OCI-LY1 (cell line): ENCODE data around the gene CYB5D1.
"Not testable (repeated sequence)": the region's sequence is repeated elsewhere in the genome, so short reads cannot be mapped to it uniquely, and the experiment has no call there.

ENCODE experiments used
- EZH2 ChIP-seq: fragments of 200-600 bp; sonication (generic), shearing (Covaris generic); IDR thresholded peaks from 2 replicates; pipeline ENCODE4 v1.8.0; 2017; ENCODE audit warnings: borderline replicate concordance, mixed run types, mild to moderate bottlenecking, antibody characterized with exemption, low read length, moderate library complexity, mixed read lengths
- TF ChIP-seq, protein P1 (sequence below): fragments of 200-600 bp; sonication (generic), shearing (Covaris generic); IDR thresholded peaks from 2 replicates; pipeline ENCODE4 v1.5.1; 2017; ENCODE audit warnings: mild to moderate bottlenecking, antibody characterized with exemption, low read length, moderate library complexity, mixed read lengths

GRCh38 chr17:7864384-7864783, 6.6 kb downstream of the CYB5D1 start:
- TF ChIP-seq, protein P1, sequence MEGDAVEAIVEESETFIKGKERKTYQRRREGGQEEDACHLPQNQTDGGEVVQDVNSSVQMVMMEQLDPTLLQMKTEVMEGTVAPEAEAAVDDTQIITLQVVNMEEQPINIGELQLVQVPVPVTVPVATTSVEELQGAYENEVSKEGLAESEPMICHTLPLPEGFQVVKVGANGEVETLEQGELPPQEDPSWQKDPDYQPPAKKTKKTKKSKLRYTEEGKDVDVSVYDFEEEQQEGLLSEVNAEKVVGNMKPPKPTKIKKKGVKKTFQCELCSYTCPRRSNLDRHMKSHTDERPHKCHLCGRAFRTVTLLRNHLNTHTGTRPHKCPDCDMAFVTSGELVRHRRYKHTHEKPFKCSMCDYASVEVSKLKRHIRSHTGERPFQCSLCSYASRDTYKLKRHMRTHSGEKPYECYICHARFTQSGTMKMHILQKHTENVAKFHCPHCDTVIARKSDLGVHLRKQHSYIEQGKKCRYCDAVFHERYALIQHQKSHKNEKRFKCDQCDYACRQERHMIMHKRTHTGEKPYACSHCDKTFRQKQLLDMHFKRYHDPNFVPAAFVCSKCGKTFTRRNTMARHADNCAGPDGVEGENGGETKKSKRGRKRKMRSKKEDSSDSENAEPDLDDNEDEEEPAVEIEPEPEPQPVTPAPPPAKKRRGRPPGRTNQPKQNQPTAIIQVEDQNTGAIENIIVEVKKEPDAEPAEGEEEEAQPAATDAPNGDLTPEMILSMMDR = not testable (repeated sequence)
- not testable (repeated sequence) for TF ChIP-seq EZH2
